HFFc6 (cell line): ENCODE results near the gene SS18. TPM values are rescaled to one million over a fixed set of nuclear protein-coding genes. Genes with fewer than 3 reads are reported as not detected.

ENCODE experiments used
- DNase-seq: peaks from one replicate; pipeline ENCODE4 v3.0.0-alpha.2; 2018
- H3K27ac Mint-ChIP-seq: 2 replicates; pipeline ENCODE4 v1.8.0; 2020; ENCODE audit warnings: mild to moderate bottlenecking, mixed read lengths
- H3K27me3 Mint-ChIP-seq: 2 replicates; pipeline ENCODE4 v1.8.0; 2021; ENCODE audit warnings: mild to moderate bottlenecking, moderate library complexity, mixed read lengths; ENCODE audit not compliant: insufficient read depth
- H3K36me3 Mint-ChIP-seq: 2 replicates; pipeline ENCODE4 v1.8.0; 2021; ENCODE audit warnings: low read depth, mixed read lengths
- H3K4me1 Mint-ChIP-seq: 2 replicates; pipeline ENCODE4 v1.8.0; 2020; ENCODE audit warnings: low read depth, mixed read lengths
- H3K4me3 Mint-ChIP-seq: 2 replicates; pipeline ENCODE4 v1.8.0; 2020; ENCODE audit warnings: mild to moderate bottlenecking, moderate library complexity, mixed read lengths
- H3K9me3 Mint-ChIP-seq: 2 replicates; pipeline ENCODE4 v1.8.0; 2020; ENCODE audit warnings: mild to moderate bottlenecking, mixed read lengths
- CTCF ChIP-seq: fragments of 200-600 bp; sonication (generic); IDR thresholded peaks from 2 replicates; pipeline ENCODE4 v1.5.0; 2021; ENCODE audit warnings: antibody characterized with exemption, mild to moderate bottlenecking
- total RNA-seq, 6 experiments: library from RNA; stranded (reverse); fragmentation: NEBNext Ultra II Directional; extraction: Animal tissue kit (Norgen Biotek cat#: 25700); gene quantifications; 2 replicates in 1 of 6; 3 replicates in 5 of 6; pipeline ENCODE4 v1.2.3, GENCODE V29; 2021

Gene SS18
- total RNA-seq, 6 experiments from 2014 or later = 59.6 to 70.1 (median 67.9) TPM

- no peaks in the 10 kb centered on the region for H3K36me3 Mint-ChIP-seq
- no peak for DNase-seq
- no peak overlapping the region for H3K4me3 Mint-ChIP-seq
- no peaks in the 10 kb centered on the region for H3K4me1 Mint-ChIP-seq
- H3K27ac Mint-ChIP-seq = no peak overlapping the region
- TF ChIP-seq CTCF = no peak
- no peaks in the 10 kb centered on the region for H3K27me3 Mint-ChIP-seq
- H3K9me3 Mint-ChIP-seq = 0 out of 2 replicates have a peak, but pooled peaks cover 3% of the 10 kb centered on the region
Observed at GRCh38 chr18:25974630-25975077, 115.8 kb downstream of the SS18 start.

Other genes starting within 250 kb of the SS18 start
- gene PSMA8, start 43.3 kb upstream of the SS18 start, total RNA-seq = not detected
- gene TAF4B, start 135.8 kb upstream of the SS18 start, total RNA-seq = 1 to 10 TPM in 5 of 6 experiments, under 1 TPM in 1; 0.94 to 2.2 (median 1.3) TPM